T-cell (primary cell): Measurements from ENCODE around the gene PAK2. TPM values are rescaled to one million over a fixed set of nuclear protein-coding genes. Genes with fewer than 3 reads are reported as not detected.

ENCODE experiments used
- ATAC-seq, 4 experiments: fragments of 200-7000 bp in 3 of 4; fragments of 150-1000 bp in 1 of 4; cut with Tn5 transposase; replicated peaks in 1 of 4; 1 replicate in 3 of 4; 2 replicates in 1 of 4; pipeline ENCODE4 v1.10.0; 2021; ENCODE audit warnings: moderate library complexity in 3 of 4, mild to moderate bottlenecking in 2 of 4, moderate number of reproducible peaks in 1 of 4
- CTCF ChIA-PET, 2 donors: fragments of 300-600 bp; sonication (Branson Sonifier 250); formaldehyde crosslinking; loops; one replicate each; lab custom pipeline; 2022; ENCODE audit warnings: antibody characterized with exemption in 2 of 2; lab: Charles Lee
- POLR2A ChIA-PET, 2 donors: fragments of 300-600 bp; sonication (Branson Sonifier 250); formaldehyde crosslinking; loops; one replicate each; lab custom pipeline; 2022; ENCODE audit warnings: antibody characterized with exemption in 2 of 2; lab: Charles Lee
- DNase-seq, 35 experiments: peaks; one replicate each; pipeline versions ENCODE4 v3.0.0 to v3.0.0-alpha.2; 2013 to 2023
- H3K27ac ChIP-seq: one replicate; pipeline ENCODE4 v1.5.1; 2013; ENCODE audit warnings: low read length
- H3K27me3 ChIP-seq, 2 experiments: replicated peaks in 1 of 2; 1 replicate in 1 of 2; 2 replicates in 1 of 2; pipeline versions ENCODE4 v1.6.1 to v1.7.0; 2013; ENCODE audit warnings: low read length in 1 of 2, mixed read lengths in 1 of 2; ENCODE audit not compliant: control insufficient read depth in 2 of 2, insufficient read depth in 2 of 2; ENCODE audit errors: extremely low read depth in 1 of 2
- H3K36me3 ChIP-seq, 2 donors: 1 replicate in 1 of 2; 2 replicates in 1 of 2; pipeline versions ENCODE4 v1.6.1 to v1.7.0; 2013; ENCODE audit warnings: low read length in 1 of 2; ENCODE audit not compliant: control insufficient read depth in 2 of 2, insufficient read depth in 1 of 2; ENCODE audit errors: extremely low read depth in 1 of 2
- H3K4me1 ChIP-seq, 2 experiments: 1 replicate in 1 of 2; 2 replicates in 1 of 2; pipeline versions ENCODE4 v1.6.1 to v1.7.0; 2013; ENCODE audit warnings: low read length in 2 of 2, mixed read lengths in 1 of 2; ENCODE audit not compliant: insufficient read depth in 2 of 2, control insufficient read depth in 1 of 2; ENCODE audit errors: extremely low read depth in 1 of 2
- H3K4me3 ChIP-seq, 2 donors: 1 replicate in 1 of 2; 2 replicates in 1 of 2; pipeline versions ENCODE4 v1.5.1 to v1.7.0; 2013; ENCODE audit warnings: mild to moderate bottlenecking in 2 of 2, low read length in 1 of 2, moderate library complexity in 1 of 2; ENCODE audit not compliant: control insufficient read depth in 1 of 2; ENCODE audit errors: extremely low read depth in 1 of 2
- H3K9me3 ChIP-seq: 2 replicates; pipeline ENCODE4 v1.7.0; 2013
- H3K27ac Mint-ChIP-seq, 2 donors: one replicate each; pipeline ENCODE4 v1.8.0; 2020 to 2021; ENCODE audit warnings: mild to moderate bottlenecking in 2 of 2, mixed read lengths in 2 of 2
- H3K27me3 Mint-ChIP-seq, 2 donors: one replicate each; pipeline ENCODE4 v1.8.0; 2021 to 2022; ENCODE audit warnings: mixed read lengths in 2 of 2
- H3K36me3 Mint-ChIP-seq: one replicate; pipeline ENCODE4 v1.8.0; 2021; ENCODE audit warnings: mixed read lengths
- H3K4me1 Mint-ChIP-seq, 3 donors: one replicate each; pipeline ENCODE4 v1.8.0; 2020 to 2022; ENCODE audit warnings: mixed read lengths in 3 of 3, mild to moderate bottlenecking in 1 of 3
- H3K4me3 Mint-ChIP-seq, 3 donors: one replicate each; pipeline ENCODE4 v1.8.0; 2020 to 2022; ENCODE audit warnings: mild to moderate bottlenecking in 3 of 3, mixed read lengths in 3 of 3, moderate library complexity in 3 of 3
- H3K9me3 Mint-ChIP-seq, 3 donors: one replicate each; pipeline ENCODE4 v1.8.0; 2020 to 2022; ENCODE audit warnings: mixed read lengths in 3 of 3
- WGBS: methylation state at CpG from one replicate; pipeline ENCODE4 v1.1.5; 2013; ENCODE audit warnings: missing lambda C conversion rate; ENCODE audit not compliant: insufficient coverage; 5-methylcytosine and 5-hydroxymethylcytosine counted together
- total RNA-seq, 35 experiments: library from RNA in 6 of 35; stranded (reverse) in 6 of 35; fragments of 120-200 nt in 1 of 35; gene quantifications; one replicate each; pipeline versions ENCODE4 v1.2.1 to v1.2.4 and lab custom pipeline; 2013 to 2026

The PAK2 gene
- total RNA-seq, 5 donors from 2014 or later (not counting 1 experiment from before 2014, with no cell fraction given) = 62.7 to 87.3 (median 76.2) TPM

- Histone ChIP-seq H3K4me1 (peaks cover 0 to 6% of the 10 kb centered on the region in 2 experiments), H3K36me3 (peaks cover 0 to 4% of the 10 kb centered on the region in 2 donors), H3K9me3 (peaks cover 2% of the 10 kb centered on the region), H3K27me3 (no peaks in the 10 kb centered on the region), H3K4me3 (no peak overlapping the region), H3K27ac (no peak overlapping the region)
- peaks cover 42% of the 10 kb centered on the region for H3K36me3 Mint-ChIP-seq
- CTCF ChIA-PET = no interaction called here
- no peak overlapping the region for H3K4me3 Mint-ChIP-seq
- peaks cover 2 to 13% (median 13%) of the 10 kb centered on the region in 3 donors for H3K9me3 Mint-ChIP-seq
- H3K27me3 Mint-ChIP-seq = no peaks in the 10 kb centered on the region
- peaks cover 60 to 68% (median 61%) of the 10 kb centered on the region in 3 donors for H3K4me1 Mint-ChIP-seq
- POLR2A ChIA-PET = no interaction called here
- 78% methylated on average over 7 of the region's 9 CpGs for WGBS
- H3K27ac Mint-ChIP-seq = peak overlapping the region; percentile 1 to 59
- ATAC-seq (peak in 1 of 4 experiments; percentile 33), DNase-seq (no peak)
Measured at GRCh38 chr3:196754091-196754981, 14.7 kb downstream of the PAK2 start.

GRCh38 chr3:196756732-196757131 lies 17.1 kb downstream of the PAK2 start:
- ATAC-seq (no peak), DNase-seq (no peak)
- peaks cover 52 to 58% (median 53%) of the 10 kb centered on the region in 3 donors for H3K4me1 Mint-ChIP-seq
- no peak overlapping the region for H3K4me3 ChIP-seq
- ChIA-PET CTCF (interaction anchor here in 1 of 2 donors (0.6 kb wide), 1 partner anchor 10 kb away, joined by 5 read pairs; no protein-coding TSS in a partner anchor), POLR2A (no interaction called here)
- no peak overlapping the region for H3K27ac Mint-ChIP-seq
- no peak overlapping the region for H3K4me3 Mint-ChIP-seq
- no peak overlapping the region for H3K27ac ChIP-seq
- peaks cover 2 to 13% (median 13%) of the 10 kb centered on the region in 3 donors for H3K9me3 Mint-ChIP-seq
- H3K36me3 ChIP-seq = peaks cover 0 to 10% of the 10 kb centered on the region in 2 donors
- no peaks in the 10 kb centered on the region for H3K27me3 Mint-ChIP-seq
- peaks cover 34% of the 10 kb centered on the region for H3K36me3 Mint-ChIP-seq
- H3K9me3 ChIP-seq = peaks cover 2% of the 10 kb centered on the region
- 100% methylated on average over 3 of the region's 4 CpGs for WGBS
- H3K27me3 ChIP-seq = no peaks in the 10 kb centered on the region
- peaks cover 0 to 6% of the 10 kb centered on the region in 2 experiments for H3K4me1 ChIP-seq

GRCh38 chr3:196757876-196758739 lies 18.5 kb downstream of the PAK2 start:
- H3K9me3 ChIP-seq = peaks cover 2% of the 10 kb centered on the region
- H3K27ac ChIP-seq = no peak overlapping the region
- peaks cover 53 to 63% (median 58%) of the 10 kb centered on the region in 3 donors for H3K4me1 Mint-ChIP-seq
- WGBS = 54% methylated on average over 7 of the region's 9 CpGs
- CTCF ChIA-PET = no interaction called here
- peak overlapping the region in 1 of 3 donors; percentile 6 for H3K4me3 Mint-ChIP-seq
- H3K27me3 ChIP-seq = no peaks in the 10 kb centered on the region
- H3K4me1 ChIP-seq = peaks cover 0 to 6% of the 10 kb centered on the region in 2 experiments
- DNase-seq (no peak), ATAC-seq (peak in 1 of 4 experiments; percentile 47)
- H3K4me3 ChIP-seq = no peak overlapping the region
- no peaks in the 10 kb centered on the region for H3K27me3 Mint-ChIP-seq
- peak overlapping the region; percentile 36 to 82 for H3K27ac Mint-ChIP-seq
- peaks cover 0 to 10% of the 10 kb centered on the region in 2 donors for H3K36me3 ChIP-seq
- H3K36me3 Mint-ChIP-seq = peaks cover 41% of the 10 kb centered on the region
- H3K9me3 Mint-ChIP-seq = peaks cover 2 to 13% (median 13%) of the 10 kb centered on the region in 3 donors
- POLR2A ChIA-PET = interaction anchor here in 1 of 2 donors (0.5 to 0.6 kb wide), 2 partner anchors 117 to 256 kb away, joined by 4 to 7 read pairs; no protein-coding TSS in a partner anchor

GRCh38 chr3:196763179-196763578 lies 23.5 kb downstream of the PAK2 start:
- Mint-ChIP-seq H3K27ac (no peak overlapping the region), H3K36me3 (peaks cover 19% of the 10 kb centered on the region), H3K4me3 (no peak overlapping the region), H3K27me3 (no peaks in the 10 kb centered on the region), H3K9me3 (no peaks in the 10 kb centered on the region), H3K4me1 (peaks cover 43 to 55% (median 47%) of the 10 kb centered on the region in 3 donors)
- H3K27ac ChIP-seq = no peak overlapping the region
- ATAC-seq (no peak), DNase-seq (no peak)
- peaks cover 0 to 3% of the 10 kb centered on the region in 2 experiments for H3K4me1 ChIP-seq
- H3K4me3 ChIP-seq = no peak overlapping the region
- no peaks in the 10 kb centered on the region for H3K9me3 ChIP-seq
- peaks cover 0 to 6% of the 10 kb centered on the region in 2 donors for H3K36me3 ChIP-seq
- H3K27me3 ChIP-seq = no peaks in the 10 kb centered on the region
- POLR2A ChIA-PET = interaction anchor here in 1 of 2 donors (0.6 kb wide), 1 partner anchor 340 kb away, joined by 5 read pairs; no protein-coding TSS in a partner anchor
- CTCF ChIA-PET = interaction anchor here (0.6 to 0.7 kb wide), 2 partner anchors 19 to 124 kb away, joined by 3 to 4 read pairs; no protein-coding TSS in a partner anchor
- WGBS = 98% methylated on average over 7 of the region's 7 CpGs

GRCh38 chr3:196765454-196765853 lies 25.8 kb downstream of the PAK2 start:
- ChIA-PET CTCF (no interaction called here), POLR2A (no interaction called here)
- no peaks in the 10 kb centered on the region for H3K27me3 Mint-ChIP-seq
- no peaks in the 10 kb centered on the region for H3K9me3 Mint-ChIP-seq
- Histone ChIP-seq H3K4me1 (peaks cover 0 to 7% of the 10 kb centered on the region in 2 experiments), H3K27me3 (no peaks in the 10 kb centered on the region), H3K9me3 (no peaks in the 10 kb centered on the region), H3K27ac (no peak overlapping the region), H3K36me3 (peaks cover 0 to 7% of the 10 kb centered on the region in 2 donors), H3K4me3 (no peak overlapping the region)
- DNase-seq = no peak
- no peak overlapping the region for H3K27ac Mint-ChIP-seq
- H3K4me1 Mint-ChIP-seq = peaks cover 37 to 50% (median 42%) of the 10 kb centered on the region in 3 donors
- no peak for ATAC-seq
- H3K4me3 Mint-ChIP-seq = no peak overlapping the region
- peaks cover 17% of the 10 kb centered on the region for H3K36me3 Mint-ChIP-seq
